Stimulated activated CD8-positive, alpha-beta memory T cell treated with anti-CD3 and anti-CD28 coated beads, Interleukin-12 subunit alpha, Interleukin-12 subunit beta, amount 100 ng/mL, for 1 hour (primary cell): ENCODE results near the gene GLRX5.
"Not testable (repeated sequence)": the region's sequence is repeated elsewhere in the genome, so short reads cannot be mapped to it uniquely, and the experiment has no call there.

Experiments
- DNase-seq: peaks from one replicate; pipeline ENCODE4 v3.0.0-alpha.2; 2020; ENCODE audit warnings: low read depth

Gene GLRX5

GRCh38 chr14:95499354-95499750 is 35.5 kb upstream of the GLRX5 start:
- DNase-seq: no peak

GRCh38 chr14:95500201-95500681 is 34.6 kb upstream of the GLRX5 start:
- DNase-seq: no peak

GRCh38 chr14:95500772-95501401 is 34.0 kb upstream of the GLRX5 start:
- DNase-seq: no peak

GRCh38 chr14:95502381-95502950 is 32.4 kb upstream of the GLRX5 start:
- no peak for DNase-seq

- DNase-seq: no peak
Observed at GRCh38 chr14:95503365-95504134, 31.3 kb upstream of the GLRX5 start.

- no peak for DNase-seq
Observed at GRCh38 chr14:95504135-95505029, 30.5 kb upstream of the GLRX5 start.

- no peak for DNase-seq
Observed at GRCh38 chr14:95505030-95505589, 29.7 kb upstream of the GLRX5 start.

- no peak for DNase-seq
Observed at GRCh38 chr14:95507174-95507573, 27.7 kb upstream of the GLRX5 start.

- DNase-seq: no peak
Observed at GRCh38 chr14:95507701-95508103, 27.1 kb upstream of the GLRX5 start.

- no peak for DNase-seq
Observed at GRCh38 chr14:95508377-95508776, 26.5 kb upstream of the GLRX5 start.

GRCh38 chr14:95509495-95509894 is 25.4 kb upstream of the GLRX5 start:
- no peak for DNase-seq

GRCh38 chr14:95510344-95510743 is 24.5 kb upstream of the GLRX5 start:
- not testable (repeated sequence) for DNase-seq

GRCh38 chr14:95510804-95511203 is 24.0 kb upstream of the GLRX5 start:
- DNase-seq: no peak

- no peak for DNase-seq
Observed at GRCh38 chr14:95511687-95512086, 23.2 kb upstream of the GLRX5 start.

- DNase-seq: no peak
Observed at GRCh38 chr14:95513291-95513690, 21.6 kb upstream of the GLRX5 start.

GRCh38 chr14:95514131-95515079 is 20.4 kb upstream of the GLRX5 start:
- DNase-seq: no peak

- no peak for DNase-seq
Observed at GRCh38 chr14:95515080-95515489, 19.8 kb upstream of the GLRX5 start.

- DNase-seq: peak; percentile 71
Observed at GRCh38 chr14:95515596-95516552, 19.0 kb upstream of the GLRX5 start.

- no peak for DNase-seq
Observed at GRCh38 chr14:95516554-95517181, 18.2 kb upstream of the GLRX5 start, which contains the start of gene SYNE3. Gene SYNE3 (minus strand): TSS chr14:95516650. CDS start chr14:95475821, 40,829 bp downstream.
